ENCODE measurements around the gene UBP1.
"Not testable (repeated sequence)": the region's sequence is repeated elsewhere in the genome, so short reads cannot be mapped to it uniquely, and the experiment has no call there.

UBP1 gene

DNA sequence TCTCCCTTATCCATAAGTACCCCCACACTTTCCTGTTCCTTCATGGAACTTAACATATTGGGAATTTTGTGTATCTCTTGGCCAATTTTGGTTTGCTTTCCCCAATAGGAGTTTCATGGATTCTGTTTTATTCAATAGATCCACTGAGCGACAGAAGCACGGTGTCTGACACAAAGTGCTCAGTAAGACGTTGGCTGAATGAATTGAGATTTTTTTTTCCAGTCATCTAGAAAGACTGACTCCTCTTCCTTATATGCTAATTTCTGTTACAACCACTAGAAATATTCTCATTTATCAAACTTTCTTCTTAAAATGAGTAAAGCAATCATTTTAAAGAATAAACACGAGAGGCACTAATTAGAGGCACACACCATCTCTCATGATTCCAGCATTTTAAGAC lies 48.1 kb downstream of the UBP1 start:
- no peak overlapping the region for H3K4me3 ChIP-seq (ENCODE audit: low read depth, low read length)

DNA sequence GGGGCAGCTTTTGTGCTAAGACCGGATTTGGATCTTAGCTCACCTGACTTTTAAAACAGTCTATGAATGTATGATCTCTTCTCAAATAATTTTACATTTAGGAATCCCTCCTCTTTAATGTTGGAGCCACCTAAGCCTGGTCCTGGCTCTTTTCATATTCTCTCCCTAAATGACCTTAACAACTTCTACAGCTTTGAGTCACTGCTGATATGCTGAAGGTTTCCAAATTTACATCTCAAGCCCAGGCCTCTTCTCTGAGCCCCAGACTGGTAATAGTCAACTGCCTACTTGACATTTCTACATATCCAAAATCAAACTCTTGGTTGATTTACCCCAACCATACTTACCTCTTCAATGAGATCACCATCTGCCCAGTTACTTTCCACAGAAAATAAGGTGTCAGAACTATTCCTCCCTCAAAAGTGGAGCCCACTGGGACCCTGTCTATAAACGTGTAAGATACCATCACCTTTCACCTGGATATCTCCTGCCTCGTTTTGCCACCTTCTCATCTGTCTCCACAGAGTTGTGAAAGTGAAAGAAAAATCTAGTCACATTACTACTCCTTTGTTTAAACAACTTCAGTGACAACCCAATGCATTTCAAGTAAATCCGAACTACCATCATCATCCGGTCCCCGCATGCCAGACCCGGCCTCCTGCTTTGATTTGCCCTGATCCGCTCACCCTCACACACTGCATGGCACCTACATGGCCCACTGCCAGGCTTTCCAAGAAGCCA lies 48.8 kb downstream of the UBP1 start:
- H3K4me3 ChIP-seq (ENCODE audit: low read depth, low read length): no peak overlapping the region

DNA sequence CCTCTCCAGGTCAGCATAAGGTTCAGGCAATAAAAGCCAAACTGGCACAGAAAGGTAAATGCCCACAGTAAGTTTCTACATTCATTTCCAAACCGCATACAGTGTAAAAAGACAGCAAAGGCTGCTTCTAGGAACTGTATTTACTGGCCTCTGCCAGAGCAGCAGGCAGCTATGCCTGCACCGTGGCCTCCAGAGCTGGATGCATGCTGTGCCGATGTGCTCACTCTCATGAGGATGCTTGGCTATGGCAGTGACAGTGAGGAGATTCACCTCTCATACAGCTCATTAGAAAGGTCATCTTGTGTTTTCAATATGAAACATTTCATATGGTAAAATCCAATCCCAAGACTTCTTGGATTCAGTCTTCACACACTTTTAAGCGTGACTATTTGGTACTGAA lies 50.3 kb downstream of the UBP1 start:
- no peak overlapping the region for H3K4me3 ChIP-seq (ENCODE audit: low read depth, low read length)

DNA sequence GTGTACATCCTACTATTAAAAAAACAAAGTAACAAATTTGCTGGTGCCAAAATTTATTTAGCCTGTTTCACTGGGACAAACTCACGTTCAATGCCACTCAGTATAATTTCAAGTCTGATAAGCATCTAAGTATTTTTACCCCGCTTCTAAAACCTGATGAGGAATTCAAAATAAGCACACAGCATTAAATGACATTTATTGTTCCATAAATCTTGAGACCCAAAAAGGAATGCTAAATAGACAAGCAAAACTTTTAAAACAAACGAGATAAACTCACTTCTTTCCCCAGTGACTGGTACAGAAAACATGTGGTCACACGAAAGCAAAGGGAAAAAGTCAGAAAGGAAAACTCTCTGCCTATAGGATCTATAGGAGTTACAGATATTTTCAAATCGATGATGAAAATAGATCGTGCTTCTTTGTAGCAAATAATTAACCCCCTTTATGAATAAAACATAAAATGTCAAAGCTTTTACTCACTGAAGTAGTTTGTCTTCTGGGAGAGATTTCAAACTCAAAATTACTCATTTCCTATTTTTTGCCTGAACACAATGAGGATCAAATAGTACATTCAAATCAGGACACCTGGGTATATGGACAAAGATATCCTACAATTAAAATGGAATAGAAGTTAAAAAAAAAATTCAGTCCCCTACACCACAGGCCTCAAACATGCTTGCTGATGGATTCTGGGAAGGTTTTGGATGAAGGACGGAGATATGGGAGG lies 51.7 kb downstream of the UBP1 start:
- H3K4me3 ChIP-seq (ENCODE audit: low read depth, low read length): no peak overlapping the region

DNA sequence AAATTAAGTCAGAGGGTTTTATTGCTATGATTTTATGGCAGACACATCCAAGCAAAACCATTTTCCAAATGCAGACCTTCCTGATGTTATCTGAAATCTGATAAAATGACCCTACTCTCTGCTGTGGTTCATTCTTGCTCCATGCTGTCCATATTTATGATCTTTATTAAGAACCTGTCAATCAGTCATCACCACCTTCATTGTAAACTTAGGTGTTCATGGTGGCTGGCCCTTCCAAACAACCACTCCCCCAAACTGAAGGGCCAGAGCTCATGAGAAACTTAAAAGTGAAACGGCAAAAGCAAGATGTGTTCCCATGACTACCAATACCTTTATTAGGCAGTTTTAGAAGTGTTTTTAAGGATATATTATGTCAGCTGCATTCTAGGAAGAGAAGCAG lies 53.6 kb downstream of the UBP1 start:
- H3K4me3 ChIP-seq (ENCODE audit: low read depth, low read length): no peak overlapping the region

DNA sequence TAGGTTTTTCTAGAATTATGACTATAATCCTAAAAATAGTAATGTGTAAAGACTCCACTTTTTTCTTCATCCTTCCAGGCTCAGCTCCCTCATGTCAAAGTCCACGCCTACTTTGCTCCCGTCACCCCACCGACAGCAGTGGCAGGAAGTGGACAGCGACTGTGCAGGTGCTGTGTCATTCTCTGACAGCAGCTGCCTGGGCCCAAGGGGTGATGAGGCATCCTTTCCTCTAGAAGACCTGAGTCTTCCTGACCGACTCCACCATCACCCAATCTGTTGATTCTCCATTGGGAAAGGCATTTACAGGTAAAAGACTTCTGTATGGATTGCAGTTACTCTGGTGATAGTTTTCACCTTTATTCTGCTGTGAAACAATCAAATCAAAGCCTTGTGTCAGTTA lies 54.8 kb downstream of the UBP1 start:
- no peak overlapping the region for H3K4me3 ChIP-seq (ENCODE audit: low read depth, low read length)

DNA sequence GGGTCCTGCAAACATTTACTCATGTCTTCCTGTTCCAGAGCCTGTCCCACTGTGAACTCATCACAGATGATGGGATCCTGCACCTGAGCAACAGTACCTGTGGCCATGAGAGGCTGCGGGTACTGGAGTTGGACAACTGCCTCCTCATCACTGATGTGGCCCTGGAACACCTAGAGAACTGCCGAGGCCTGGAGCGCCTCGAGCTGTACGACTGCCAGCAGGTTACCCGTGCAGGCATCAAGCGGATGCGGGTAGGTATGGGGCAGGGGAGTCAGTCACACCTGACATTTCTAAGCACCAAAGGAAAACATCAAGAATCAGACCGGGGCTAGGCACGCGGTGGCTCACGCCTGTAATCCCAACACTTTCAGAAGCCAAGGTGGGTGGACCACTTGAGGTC lies 56.3 kb downstream of the UBP1 start:
- no peak overlapping the region for H3K4me3 ChIP-seq (ENCODE audit: low read depth, low read length)

DNA sequence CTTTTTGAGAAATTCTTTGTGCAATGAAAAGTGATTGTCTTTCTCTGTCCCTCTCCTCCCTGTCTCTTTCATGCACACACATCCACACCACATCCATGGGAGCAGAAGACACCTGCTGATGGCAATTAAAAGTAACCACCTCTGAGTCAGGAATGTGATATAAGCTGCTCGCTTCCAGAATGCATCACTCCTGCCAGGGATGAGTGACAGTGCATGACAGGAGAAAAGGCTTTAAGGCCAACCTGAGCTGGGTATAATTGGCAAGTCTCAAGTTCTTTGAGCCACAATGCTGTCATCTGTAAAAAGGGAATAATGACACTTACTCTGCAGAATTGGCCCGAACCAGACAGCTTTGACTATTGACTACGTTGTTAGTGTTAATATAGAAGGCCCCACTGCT lies 59.6 kb downstream of the UBP1 start:
- no peak overlapping the region for H3K4me3 ChIP-seq (ENCODE audit: low read depth, low read length)

DNA sequence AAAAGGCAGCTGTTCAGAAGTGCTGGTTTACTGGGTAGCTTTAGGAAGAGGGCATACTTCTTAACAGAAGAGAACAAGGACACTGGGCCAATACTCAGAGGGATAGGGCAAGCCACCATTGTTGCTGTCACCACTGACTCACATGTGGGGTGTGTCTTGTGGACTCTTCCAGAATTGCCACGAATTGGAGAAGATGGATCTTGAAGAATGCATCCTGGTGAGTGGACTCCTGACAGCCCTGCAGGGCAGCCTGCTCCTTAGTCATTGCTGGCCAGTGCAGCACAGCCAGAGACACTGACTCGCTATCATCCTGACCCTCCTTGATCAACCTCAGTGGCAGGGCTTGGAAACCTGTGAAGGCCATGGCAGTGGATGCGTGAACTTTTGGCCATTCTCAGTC lies 62.3 kb downstream of the UBP1 start:
- H3K4me3 ChIP-seq (ENCODE audit: low read depth, low read length): no peak overlapping the region

DNA sequence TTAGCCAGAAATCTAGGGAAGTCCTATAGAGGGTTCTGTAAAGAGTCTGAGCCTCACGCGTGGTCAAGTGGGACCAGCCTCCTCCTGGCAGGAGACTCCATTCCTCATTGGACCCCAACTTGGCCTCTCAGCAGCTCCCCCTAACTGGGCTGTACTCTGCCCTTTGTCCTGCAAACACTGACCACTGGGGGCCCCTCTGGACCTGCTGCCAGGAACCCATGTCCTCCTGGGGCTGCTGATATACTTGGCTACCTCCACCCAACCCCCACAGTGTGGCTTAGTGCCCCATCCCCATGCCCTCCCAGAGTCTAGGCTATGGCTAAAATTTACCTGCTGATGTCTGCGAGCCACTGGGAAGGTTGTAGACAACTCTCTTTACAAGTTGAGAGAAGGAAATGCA lies 62.7 kb downstream of the UBP1 start:
- no peak overlapping the region for H3K4me3 ChIP-seq (ENCODE audit: low read depth, low read length)

DNA sequence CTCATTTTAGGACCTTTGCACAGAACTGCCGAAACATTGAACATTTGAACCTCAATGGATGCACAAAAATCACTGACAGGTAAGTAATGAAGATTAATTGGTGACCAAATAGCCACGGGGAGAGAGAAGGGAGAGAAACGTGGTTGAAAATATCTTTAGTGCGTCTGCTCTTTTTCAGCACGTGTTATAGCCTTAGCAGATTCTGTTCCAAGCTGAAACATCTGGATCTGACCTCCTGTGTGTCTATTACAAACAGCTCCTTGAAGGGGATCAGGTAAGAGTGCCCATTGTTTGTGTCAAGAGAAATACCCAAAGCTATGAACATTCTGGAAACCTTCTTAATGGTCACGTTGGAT lies 67.1 kb downstream of the UBP1 start:
- no peak overlapping the region for H3K4me3 ChIP-seq (ENCODE audit: low read depth, low read length)

DNA sequence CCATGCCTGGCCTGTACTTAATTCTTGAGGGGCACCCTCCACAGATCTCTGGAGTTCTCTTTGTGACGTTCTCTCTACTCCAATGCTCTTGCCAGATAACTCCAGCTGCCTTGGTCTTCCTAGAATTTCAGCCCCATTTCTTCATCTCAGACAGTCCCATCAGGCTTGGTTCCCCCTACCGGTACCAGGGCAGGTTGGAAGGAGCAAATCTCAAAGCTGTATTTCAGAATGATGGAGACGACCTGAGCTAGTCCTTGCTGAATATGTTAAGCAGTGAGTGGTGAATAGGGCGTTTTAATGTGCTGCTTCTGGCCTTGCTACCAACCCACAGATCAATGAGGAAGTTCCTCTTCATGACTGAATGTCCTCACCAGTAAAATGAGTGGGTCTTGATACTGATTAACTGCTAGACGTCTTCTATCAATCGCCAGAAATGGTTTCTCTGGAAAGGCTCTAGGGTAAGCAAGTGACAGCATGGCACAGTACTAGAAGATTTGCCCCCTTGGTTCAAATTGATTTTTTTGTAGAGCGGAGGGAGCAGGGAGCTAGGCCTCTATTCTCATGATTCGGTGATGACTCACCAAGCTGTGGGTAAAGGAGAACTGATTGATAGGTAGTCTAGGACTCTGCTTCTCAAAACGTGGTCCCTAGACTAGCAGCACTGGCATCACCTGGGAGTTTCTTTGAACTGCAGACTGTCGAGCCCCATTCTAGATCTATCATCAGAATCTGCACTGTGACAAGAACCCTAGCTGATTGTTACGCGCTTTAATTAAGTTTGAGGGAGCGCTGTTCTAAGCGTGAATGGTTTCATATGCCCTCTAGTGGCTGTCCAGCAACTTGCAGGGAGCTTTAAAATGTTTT lies 67.8 kb downstream of the UBP1 start:
- no peak overlapping the region for H3K4me3 ChIP-seq (ENCODE audit: low read depth, low read length)

DNA sequence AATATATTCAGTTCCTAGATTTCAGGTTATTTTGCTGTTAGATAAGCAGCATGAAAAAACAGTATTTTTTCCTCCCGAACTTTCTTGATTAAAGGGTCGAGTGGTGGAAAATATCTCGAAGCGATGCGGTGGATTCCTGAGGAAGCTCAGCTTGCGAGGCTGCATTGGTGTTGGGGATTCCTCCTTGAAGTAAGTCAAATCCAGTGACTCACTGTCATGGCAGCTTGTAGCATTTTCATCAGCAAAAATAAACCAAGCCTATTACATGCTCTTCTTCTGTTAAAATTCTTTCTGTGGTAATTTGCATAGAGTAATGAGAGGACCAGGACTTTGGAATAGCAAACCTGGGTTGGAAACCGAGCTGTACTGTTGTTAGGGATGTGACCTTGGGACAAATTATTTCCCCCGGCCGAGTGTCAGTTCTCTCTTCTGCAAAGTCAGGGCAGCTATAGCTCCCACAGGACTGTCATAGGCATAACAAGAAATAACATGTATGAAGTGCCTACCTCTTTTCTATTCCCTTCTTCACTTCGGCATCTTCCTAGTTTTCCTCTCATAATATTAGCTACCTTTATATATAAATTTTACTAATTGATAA lies 75.6 kb downstream of the UBP1 start:
- no peak overlapping the region for H3K4me3 ChIP-seq (ENCODE audit: low read depth, low read length)

DNA sequence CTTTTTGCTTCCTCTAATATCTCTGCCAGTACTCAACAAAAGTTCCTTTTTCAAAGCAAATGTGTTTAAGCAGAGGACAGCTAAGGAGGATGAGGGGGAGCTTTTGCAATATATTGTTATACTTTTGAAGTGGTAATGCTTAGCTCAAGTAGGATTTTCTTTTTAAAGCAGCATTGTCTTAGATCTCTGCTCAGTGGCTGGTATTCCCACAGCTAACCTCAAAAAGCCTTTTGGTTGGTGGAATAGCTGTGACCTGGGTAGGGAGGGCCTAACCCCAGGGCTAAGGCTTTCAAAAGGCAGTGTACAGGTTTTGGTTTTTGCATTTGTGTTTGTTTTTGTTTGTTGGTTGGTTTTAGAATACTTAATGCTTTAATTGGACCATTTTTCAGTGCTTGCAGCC lies 76.1 kb downstream of the UBP1 start:
- no peak overlapping the region for H3K4me3 ChIP-seq (ENCODE audit: low read depth, low read length)

DNA sequence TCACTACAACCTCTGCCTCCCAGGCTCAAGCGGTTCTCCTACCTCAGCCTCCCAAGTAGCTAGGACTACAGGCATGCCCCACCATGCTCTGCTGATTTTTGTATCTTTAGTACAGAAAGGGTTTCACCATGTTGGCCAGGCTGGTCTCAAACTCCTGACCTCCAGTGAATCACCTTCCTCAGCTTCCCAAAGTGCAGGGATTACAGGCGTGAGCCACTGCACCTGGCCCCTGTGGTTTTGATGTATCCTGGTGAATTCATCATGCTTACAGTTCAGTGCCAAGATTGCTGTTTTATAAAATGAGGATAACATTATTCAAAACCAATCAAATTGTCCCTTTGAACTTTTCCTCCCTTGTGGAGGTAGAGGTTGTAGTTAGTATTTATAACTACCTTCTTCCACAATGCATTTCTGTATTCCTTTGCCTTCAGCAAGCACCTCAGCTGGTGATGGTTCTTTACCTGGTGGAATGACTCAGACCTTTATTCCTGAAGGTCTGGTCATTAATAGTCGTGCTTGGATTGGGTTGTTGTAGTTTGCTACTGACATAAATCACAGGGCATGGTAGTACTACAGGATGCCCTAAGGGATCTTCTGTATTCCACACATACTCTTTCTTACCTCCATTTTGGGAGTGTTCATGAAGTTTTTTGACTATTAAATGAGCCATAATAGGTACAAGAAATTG lies 76.9 kb downstream of the UBP1 start:
- H3K4me3 ChIP-seq (ENCODE audit: low read depth, low read length): no peak overlapping the region

DNA sequence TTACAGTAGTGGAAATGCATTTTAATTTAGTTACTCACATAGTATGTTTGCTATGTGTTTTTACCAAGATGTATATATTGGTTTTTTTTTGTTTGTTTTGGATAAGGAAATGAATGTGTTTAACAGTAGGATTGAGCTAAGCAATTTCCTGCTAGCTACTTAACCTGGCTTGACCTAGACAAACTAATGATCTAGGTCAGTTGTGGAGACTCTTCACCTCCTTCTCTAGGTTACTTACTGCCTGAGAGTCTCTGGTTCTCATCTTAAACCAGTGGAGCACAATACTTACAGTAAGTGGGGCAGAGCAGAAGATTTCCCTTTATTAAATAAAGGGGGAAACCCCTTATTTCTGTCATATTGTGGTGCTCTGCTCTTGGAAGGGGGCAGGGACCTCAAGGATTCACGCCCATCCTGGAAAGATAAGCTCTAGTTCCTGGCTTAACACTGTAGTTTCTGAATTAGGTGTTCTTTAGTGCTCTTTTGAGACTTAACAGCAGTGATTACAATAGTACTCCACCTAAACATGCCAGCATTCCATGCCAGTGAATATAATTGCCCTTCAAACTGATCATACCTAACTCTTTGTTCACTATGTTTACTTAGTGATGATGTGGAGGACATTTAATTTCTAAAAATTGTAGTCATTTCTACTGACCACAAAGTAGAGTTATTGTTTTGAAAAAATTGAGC lies 79.9 kb downstream of the UBP1 start:
- no peak overlapping the region for H3K4me3 ChIP-seq (ENCODE audit: low read depth, low read length)

DNA sequence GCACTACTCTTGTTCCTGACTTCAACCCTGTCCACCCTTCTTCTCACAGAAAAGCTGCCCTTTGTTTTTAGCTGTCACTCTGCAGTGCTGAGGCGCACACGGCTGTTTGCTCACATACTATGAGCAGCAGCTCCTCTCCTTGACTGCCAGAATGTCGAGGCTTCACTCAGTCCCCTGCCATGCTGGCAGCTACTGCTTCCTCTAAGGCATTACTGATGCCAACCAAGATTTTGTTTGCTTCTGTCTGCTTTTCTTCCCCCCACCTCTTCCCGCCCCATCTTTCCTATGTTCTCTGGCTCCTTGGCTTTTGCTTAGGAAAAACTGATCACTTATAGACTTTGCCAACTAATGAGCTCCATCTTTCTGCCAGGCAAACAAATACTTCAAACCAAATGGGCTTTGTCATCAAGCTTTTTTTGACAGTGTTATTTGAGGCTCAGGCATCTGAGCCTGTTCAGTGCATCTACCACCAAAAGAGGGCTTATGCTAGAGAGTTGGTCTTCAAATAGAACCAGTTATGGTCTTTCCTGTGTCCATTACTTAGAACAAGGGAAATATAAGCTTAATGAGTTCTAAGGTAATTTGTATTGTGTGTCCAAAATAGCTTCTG lies 81.9 kb downstream of the UBP1 start:
- H3K4me3 ChIP-seq (ENCODE audit: low read depth, low read length): no peak overlapping the region

DNA sequence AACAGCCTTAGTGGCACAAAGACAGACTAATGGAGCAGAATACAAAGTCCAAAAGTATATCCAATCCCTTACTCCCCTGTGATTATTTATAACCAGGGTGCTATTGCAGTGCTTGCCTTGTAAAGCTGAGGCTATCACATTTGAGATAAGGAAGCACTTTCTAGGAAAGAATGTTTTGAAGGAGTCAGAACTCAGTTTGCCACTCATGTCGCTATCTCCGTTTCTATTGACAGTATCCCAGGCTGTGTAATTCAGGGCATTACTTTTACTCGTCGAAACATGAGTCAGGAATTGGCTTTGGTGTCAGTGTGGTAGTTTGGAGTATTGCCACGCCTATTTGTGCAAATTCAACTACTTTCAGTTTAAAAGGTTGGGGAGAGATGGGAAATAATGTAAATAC lies 84.6 kb downstream of the UBP1 start:
- no peak overlapping the region for H3K4me3 ChIP-seq (ENCODE audit: low read depth, low read length)

DNA sequence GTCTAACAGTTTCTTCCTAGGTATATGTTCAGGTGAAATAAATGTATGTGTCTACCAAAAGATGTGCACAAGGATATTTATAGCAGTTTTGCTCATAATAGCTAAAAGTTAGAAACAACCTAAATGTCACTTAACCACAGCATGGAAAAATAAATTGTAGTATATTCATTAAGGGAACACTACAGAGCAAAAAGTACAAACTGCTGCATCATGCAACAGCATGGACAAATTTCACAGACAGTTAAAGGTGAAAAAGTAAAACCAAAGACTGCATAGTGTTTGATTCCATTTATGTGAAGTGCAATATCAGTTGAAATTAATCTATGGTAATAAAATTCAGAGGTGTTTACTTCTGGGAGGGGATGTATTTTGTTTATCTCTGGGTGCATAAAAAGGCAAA lies 100.4 kb downstream of the UBP1 start:
- no peak overlapping the region for H3K4me3 ChIP-seq (ENCODE audit: low read depth, low read length)

DNA sequence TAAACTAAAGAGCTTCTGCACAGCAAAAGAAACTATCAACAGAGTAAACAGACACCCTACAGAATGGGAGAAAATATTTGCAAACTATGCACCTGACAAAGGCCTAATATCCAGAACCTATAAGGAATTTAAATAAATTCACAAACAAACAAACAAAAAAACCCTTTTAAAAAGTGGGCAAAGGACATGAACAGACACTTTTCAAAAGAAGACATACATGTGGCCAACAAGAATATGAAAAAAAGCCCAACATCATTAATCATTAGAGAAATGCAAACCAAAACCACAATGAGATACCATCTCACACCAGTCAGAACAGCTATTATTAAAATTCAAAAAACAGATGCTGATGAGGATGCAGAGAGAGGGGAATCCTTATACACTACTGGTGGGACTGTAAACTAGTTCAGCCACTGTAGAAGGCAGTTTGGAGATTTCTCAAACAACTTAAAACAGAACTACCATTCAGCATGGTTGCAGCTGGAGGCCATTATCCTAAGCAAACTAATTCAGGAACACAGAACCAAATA lies 101.2 kb downstream of the UBP1 start:
- not testable (repeated sequence) for H3K4me3 ChIP-seq (ENCODE audit: low read depth, low read length)
